Activated B cell treated with CpG ODN at 0.5 μM for 24 hours (primary cell): ENCODE results near the gene BBS5. TPM values are rescaled to one million over a fixed set of nuclear protein-coding genes. Genes with fewer than 3 reads are reported as not detected.

ENCODE experiments used
- ATAC-seq: fragments of 200-7000 bp; cut with Tn5 transposase; one replicate; pipeline ENCODE4 v1.10.0; 2021; ENCODE audit warnings: low read depth, mild to moderate bottlenecking, moderate library complexity
- CTCF ChIA-PET: fragments of 350-600 bp; sonication (Branson Sonifier 250); formaldehyde crosslinking; loops from one replicate; lab custom pipeline; 2021; ENCODE audit warnings: antibody characterized with exemption; lab: Charles Lee
- POLR2A ChIA-PET: fragments of 350-600 bp; sonication (Branson Sonifier 250); formaldehyde crosslinking; loops from one replicate; lab custom pipeline; 2021; ENCODE audit warnings: antibody characterized with exemption; lab: Charles Lee
- DNase-seq: peaks from one replicate; pipeline ENCODE4 v3.0.0; 2022
- H3K27ac Mint-ChIP-seq: one replicate; pipeline ENCODE4 v1.8.0; 2020; ENCODE audit warnings: mixed read lengths
- H3K27me3 Mint-ChIP-seq: one replicate; pipeline ENCODE4 v1.8.0; 2021; ENCODE audit warnings: mixed read lengths
- H3K36me3 Mint-ChIP-seq: one replicate; pipeline ENCODE4 v1.8.0; 2021; ENCODE audit warnings: low read depth, mixed read lengths
- H3K4me1 Mint-ChIP-seq: one replicate; pipeline ENCODE4 v1.8.0; 2021; ENCODE audit warnings: mixed read lengths
- H3K4me3 Mint-ChIP-seq: one replicate; pipeline ENCODE4 v1.8.0; 2020; ENCODE audit warnings: mild to moderate bottlenecking, mixed read lengths
- H3K9me3 Mint-ChIP-seq: one replicate; pipeline ENCODE4 v1.8.0; 2020; ENCODE audit warnings: mixed read lengths
- intact Hi-C: fragments of 100-400 bp; cut with micrococcal nuclease; formaldehyde crosslinking; loops from one replicate; pipeline ENCODE4 v1.15.1; 2024
- total RNA-seq: library from RNA; stranded (reverse); gene quantifications from 2 replicates; pipeline ENCODE4 v1.2.3, GENCODE V29; 2022
- TF ChIP-seq, protein P1 (sequence below): fragments of 200-600 bp; IDR thresholded peaks from one replicate; pipeline ENCODE4 v1.8.0; 2022; ENCODE audit warnings: antibody characterized with exemption, mild to moderate bottlenecking

The BBS5 gene
- total RNA-seq, 1 donor from 2014 or later = 2.8 TPM

DNA sequence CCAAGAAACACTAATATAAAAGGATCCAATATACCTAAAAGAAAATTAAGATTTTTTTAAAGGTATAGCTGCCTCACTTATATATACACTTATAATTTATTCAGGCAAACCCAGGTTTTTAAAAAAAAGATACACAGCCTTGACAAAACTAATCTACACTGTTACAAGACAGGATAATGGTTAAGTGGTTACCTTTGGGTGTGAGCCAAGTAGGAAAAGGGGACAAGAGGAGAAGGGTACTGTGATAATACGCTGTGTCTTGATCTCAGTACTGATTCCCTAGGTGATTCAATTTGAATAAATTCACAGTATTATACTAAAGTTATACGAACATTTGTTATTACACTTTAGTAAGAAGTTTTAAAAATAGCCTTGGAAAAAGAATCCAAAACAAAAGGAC lies 60.9 kb downstream of the BBS5 start:
- ChIA-PET POLR2A (no interaction called here), CTCF (no interaction called here)
- intact Hi-C loops = no loop called here
- no peak overlapping the region for H3K4me3 Mint-ChIP-seq
- H3K4me1 Mint-ChIP-seq = no peaks in the 10 kb centered on the region
- peaks cover 42% of the 10 kb centered on the region for H3K36me3 Mint-ChIP-seq
- DNase-seq = no peak
- TF ChIP-seq, protein P1, sequence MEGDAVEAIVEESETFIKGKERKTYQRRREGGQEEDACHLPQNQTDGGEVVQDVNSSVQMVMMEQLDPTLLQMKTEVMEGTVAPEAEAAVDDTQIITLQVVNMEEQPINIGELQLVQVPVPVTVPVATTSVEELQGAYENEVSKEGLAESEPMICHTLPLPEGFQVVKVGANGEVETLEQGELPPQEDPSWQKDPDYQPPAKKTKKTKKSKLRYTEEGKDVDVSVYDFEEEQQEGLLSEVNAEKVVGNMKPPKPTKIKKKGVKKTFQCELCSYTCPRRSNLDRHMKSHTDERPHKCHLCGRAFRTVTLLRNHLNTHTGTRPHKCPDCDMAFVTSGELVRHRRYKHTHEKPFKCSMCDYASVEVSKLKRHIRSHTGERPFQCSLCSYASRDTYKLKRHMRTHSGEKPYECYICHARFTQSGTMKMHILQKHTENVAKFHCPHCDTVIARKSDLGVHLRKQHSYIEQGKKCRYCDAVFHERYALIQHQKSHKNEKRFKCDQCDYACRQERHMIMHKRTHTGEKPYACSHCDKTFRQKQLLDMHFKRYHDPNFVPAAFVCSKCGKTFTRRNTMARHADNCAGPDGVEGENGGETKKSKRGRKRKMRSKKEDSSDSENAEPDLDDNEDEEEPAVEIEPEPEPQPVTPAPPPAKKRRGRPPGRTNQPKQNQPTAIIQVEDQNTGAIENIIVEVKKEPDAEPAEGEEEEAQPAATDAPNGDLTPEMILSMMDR = no peak
- no peaks in the 10 kb centered on the region for H3K9me3 Mint-ChIP-seq
- no peak for ATAC-seq
- no peaks in the 10 kb centered on the region for H3K27me3 Mint-ChIP-seq
- no peak overlapping the region for H3K27ac Mint-ChIP-seq

DNA sequence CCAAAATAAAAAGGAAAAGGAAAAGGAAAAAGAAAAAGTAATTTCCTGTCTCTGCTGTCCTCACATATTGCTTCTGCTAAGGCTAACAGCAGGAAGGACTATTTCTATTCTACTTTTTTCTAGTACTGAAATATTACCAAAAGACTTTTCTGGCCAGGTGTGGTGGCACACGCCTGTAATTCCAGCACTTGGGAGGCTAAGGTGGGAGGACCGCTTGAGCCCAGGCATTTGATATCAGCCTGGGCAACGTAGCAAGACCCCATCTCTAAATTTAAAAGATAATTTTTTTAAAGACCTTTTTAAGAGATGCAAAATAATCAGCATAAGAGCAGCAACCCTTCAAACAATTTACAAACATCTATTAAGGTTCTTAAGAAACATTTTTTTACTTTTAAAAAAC lies 63.1 kb downstream of the BBS5 start:
- TF ChIP-seq, protein P1 = no peak
- Mint-ChIP-seq H3K27me3 (no peaks in the 10 kb centered on the region), H3K9me3 (no peaks in the 10 kb centered on the region), H3K27ac (no peak overlapping the region), H3K4me3 (no peak overlapping the region), H3K4me1 (no peaks in the 10 kb centered on the region), H3K36me3 (peaks cover 58% of the 10 kb centered on the region)
- DNase-seq = no peak
- intact Hi-C loops = no loop called here
- ATAC-seq = no peak
- POLR2A ChIA-PET = no interaction called here
- CTCF ChIA-PET = no interaction called here

DNA sequence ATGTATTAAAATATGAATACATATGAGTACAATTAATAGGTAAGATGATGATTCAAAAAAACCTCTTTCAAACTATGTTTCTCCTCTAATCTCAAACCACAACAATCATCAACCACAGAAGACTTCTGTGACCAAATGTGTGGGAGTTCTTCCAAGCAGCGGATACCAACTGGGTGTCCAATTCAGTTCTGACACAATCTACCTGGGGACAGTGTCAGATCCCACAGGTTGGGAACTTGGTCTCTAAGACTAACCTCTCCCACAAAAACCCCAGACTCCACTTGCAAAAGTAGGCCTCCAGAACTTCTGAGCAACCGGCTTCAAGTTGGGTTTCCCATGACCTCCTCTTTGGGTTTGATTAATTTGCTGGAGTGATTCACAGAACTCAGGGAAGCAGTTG lies 67.5 kb downstream of the BBS5 start:
- no peaks in the 10 kb centered on the region for H3K9me3 Mint-ChIP-seq
- DNase-seq = no peak
- ChIA-PET POLR2A (no interaction called here), CTCF (no interaction called here)
- no peak overlapping the region for H3K4me3 Mint-ChIP-seq
- H3K36me3 Mint-ChIP-seq = peaks cover 50% of the 10 kb centered on the region
- no peak overlapping the region for H3K27ac Mint-ChIP-seq
- TF ChIP-seq, protein P1 = no peak
- H3K27me3 Mint-ChIP-seq = no peaks in the 10 kb centered on the region
- H3K4me1 Mint-ChIP-seq = no peaks in the 10 kb centered on the region
- intact Hi-C loops = no loop called here
- no peak for ATAC-seq

Other genes starting within 250 kb of the BBS5 start
- gene LRP2, start 117.0 kb upstream of the BBS5 start, total RNA-seq = not detected in 2 replicates
- gene KLHL41, start 30.2 kb downstream of the BBS5 start, total RNA-seq = 0.24 and 0.27 TPM in 2 replicates
- 23.5 and 27.1 TPM in 2 replicates for gene FASTKD1, start 94.4 kb downstream of the BBS5 start, total RNA-seq
- 68.0 and 69.8 TPM in 2 replicates for gene PPIG, start 104.9 kb downstream of the BBS5 start, total RNA-seq
- gene CFAP210, start 214.9 kb downstream of the BBS5 start, total RNA-seq = not detected in 2 replicates
- gene PHOSPHO2, start 215.0 kb downstream of the BBS5 start, total RNA-seq = 3.2 and 6.3 TPM in 2 replicates